GM21529 (cell line): ENCODE results near the gene HIPK2.
"Not testable (repeated sequence)": the region's sequence is repeated elsewhere in the genome, so short reads cannot be mapped to it uniquely, and the experiment has no call there.

Source experiments
- ATAC-seq: cut with Tn5 transposase; IDR thresholded peaks from one replicate; pipeline ENCODE4 v1.9.1; 2021; ENCODE audit not compliant: unreplicated experiment

The HIPK2 gene

DNA sequence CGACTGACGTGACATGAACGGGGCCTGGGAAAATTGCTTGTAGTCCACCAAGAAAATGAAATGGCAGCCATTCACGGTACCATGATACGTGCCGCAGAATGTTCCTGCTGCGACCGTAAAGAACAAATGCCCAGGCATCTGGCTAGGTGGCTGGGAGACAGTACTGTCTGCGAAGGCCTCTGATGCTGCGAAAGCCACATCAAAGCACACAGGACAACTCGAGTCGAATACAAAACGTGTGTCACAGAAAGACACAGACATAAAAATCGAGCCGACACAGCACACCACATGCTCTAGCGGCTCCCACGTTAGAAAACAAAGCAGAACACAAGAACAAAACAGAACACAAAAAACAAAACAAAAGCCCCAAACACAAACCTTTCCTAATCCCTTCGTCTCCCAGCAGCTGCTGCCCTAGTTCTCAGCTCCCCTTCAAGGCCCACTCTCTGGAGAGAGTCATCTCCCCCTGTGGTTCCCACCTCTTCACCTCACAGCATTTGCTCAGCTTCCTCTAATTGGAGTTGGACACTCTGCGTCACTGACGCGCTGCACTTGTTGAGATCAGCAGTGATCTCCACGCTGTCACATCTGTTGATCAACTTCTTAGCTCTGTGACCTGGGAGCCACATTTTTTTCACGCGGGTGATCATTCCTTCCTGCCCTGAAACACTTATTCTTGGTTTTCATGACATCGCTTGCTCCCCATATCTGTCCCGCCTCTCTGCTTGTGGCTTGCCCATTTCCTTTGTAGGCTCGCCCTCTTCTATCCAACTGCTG is 142.1 kb downstream of the HIPK2 start:
- ATAC-seq, result no peak

DNA sequence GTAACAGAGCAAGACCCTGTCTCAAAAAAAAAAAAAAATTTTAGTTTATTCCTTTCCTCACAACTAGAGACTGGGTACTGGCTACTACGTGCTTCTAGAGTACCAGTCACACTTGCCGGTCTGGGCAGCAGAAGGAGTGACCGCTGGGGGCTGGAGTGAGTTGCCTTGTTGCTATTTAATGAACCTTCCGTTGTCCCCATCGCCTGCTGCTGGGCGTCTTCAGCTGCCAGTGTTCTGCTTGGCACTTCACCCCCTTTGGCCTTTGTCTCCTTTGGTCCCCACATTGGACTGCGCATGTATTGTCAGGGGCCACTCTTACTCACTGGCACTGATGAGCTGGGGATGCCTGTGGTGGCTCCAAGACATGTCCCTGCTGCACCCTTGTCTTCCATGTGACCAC is 143.7 kb downstream of the HIPK2 start:
- no peak for ATAC-seq

DNA sequence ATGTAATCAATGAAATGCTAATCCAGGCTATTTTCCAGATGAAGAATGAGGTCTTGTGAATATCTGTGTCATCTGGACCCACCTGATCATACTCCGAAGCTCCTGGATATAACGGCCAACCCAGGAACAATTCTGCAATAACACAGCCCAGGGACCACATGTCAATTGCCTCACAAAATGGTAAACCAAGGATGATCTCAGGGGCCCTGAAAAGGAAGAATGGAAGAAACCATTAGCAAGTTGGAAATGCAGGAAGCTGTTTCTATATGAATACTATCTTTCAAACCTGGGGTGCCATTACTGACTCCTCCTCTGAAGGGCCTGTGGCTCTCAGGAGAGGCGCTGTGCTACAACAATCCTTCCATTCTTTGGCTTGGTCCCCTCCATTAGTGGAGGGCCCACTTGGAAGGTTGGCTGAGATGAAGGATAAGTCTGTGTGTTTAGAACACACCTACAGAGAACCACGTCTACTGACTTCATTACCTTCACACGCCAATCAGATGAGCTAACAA is 146.2 kb downstream of the HIPK2 start:
- no peak for ATAC-seq

DNA sequence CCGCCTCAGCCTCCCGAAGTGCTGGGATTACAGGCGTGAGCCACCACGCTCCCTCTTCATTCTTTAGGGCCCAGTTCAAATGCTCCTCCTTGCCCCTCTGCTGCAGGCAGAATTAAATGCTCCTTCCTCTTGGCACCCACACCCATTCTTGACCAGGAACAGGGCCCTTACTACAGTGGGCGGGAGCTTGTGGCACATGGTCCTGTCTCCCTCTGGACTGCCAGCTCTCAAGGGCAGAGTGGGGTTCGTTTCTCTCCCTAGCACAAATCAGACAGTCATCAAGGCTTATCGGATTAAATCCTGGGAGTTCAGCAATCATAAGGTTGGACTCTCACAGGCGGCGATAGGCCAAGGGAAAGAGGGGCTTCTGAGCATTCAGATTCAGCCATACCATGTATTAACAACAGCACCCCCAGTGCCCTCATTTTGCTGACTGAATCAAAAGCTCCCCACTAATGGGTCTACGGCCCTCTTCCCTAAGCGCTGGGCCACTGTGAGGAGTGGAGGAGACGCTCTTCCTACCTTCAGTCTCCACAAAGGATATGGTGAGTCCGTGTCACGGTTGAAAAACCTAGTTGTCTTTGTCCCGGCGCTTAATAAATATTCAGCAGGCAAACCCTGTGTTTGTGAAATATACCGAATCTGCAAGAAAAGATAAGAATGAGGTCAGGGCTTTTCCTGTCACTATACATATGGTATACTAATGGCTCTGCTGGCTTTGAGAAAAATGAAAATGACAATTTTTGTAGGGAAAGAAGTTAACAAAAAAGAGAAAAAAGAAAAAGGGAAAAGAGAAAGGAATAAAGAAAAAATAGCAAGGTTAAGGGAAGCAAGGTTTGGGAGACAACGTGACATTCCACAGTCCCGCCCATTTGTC is 146.9 kb downstream of the HIPK2 start:
- ATAC-seq, result no peak

DNA sequence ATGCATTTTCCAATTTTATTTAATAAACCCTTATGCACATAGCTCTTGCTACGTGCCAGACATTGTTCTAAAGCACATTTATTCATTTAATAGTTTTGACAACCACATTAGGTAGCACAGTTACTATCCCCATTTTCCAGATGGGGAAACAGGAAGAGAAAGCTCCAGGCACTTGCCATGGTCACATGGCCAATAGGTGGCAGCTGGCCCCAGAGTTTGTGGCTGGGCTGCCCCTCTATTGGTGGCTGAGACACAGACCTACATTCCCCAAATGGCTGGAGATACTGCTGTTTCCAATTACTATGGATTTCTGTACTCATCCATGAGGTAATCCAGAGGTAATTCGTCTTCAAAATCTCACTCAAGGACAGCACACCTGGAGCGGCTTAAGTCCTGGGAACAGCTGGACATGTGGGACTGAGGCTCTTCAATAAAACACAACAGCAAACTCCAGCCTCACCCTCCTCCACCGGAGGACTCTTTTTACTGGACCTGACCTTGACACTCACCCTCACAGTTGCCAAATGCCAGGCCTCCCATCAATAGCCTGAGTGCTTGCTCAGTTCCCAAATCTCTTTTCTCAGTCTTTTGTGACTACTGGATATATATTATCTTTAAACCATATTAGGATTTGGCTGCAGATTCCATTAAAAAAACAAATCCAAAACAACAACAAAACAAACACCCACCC is 148.3 kb downstream of the HIPK2 start:
- no peak for ATAC-seq

DNA sequence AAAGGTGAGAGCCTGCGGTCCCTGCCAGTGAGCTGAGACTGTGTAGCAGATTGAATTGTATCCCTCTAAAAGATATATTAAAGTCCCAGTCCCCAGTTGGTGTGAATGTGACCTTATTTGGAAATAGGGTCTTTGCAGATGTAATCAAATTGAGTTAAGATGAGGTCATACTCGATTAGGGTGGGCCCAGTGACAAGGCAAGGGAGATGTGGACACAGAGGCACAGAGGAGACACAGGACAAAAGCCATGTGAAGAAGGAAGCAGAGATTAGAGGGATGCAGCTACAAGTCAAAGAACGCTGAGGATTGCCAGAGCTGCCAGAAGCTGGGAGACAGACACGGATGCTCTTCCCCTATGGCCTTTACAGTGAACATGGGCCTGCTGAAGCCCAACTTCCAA is 150.0 kb downstream of the HIPK2 start:
- ATAC-seq, result no peak

DNA sequence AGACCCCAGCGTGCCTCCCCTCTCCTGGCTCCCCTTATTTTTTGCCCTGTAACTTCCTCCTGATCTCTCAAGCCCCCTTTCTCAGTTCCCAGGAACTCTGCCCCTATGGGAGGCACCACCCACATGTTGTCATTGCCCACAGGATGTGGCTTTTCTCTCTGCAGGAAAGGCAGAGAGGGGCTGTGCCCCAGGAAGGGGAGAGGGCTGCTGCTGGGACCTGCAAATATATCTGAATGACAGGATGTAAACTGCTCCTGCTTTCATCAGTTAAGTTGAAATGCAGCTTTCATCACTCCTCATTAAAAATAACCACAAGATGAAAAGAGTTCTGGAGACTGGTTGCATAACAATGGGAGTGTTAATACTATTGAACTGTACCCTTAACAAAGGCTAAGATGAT is 151.0 kb downstream of the HIPK2 start:
- ATAC-seq, result no peak

DNA sequence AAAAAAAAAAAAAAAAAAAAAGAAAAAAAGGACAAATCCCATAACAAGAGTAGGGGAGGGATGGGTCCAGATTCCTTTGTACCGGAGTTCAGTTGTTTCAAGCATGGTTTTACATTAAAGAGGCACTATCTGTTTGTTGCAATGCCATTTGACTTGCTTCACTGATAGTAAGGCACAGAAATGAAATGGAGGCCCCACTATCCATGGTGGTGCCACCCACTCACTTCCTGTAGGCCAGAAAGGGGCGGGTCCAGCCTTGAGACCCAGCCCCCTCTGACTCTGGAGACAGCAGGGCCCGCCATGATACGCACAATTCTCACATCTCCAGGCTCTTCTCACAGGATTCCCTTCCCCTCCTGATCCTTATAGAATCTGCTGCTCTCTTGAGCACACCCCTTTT is 154.3 kb downstream of the HIPK2 start:
- ATAC-seq, result no peak

DNA sequence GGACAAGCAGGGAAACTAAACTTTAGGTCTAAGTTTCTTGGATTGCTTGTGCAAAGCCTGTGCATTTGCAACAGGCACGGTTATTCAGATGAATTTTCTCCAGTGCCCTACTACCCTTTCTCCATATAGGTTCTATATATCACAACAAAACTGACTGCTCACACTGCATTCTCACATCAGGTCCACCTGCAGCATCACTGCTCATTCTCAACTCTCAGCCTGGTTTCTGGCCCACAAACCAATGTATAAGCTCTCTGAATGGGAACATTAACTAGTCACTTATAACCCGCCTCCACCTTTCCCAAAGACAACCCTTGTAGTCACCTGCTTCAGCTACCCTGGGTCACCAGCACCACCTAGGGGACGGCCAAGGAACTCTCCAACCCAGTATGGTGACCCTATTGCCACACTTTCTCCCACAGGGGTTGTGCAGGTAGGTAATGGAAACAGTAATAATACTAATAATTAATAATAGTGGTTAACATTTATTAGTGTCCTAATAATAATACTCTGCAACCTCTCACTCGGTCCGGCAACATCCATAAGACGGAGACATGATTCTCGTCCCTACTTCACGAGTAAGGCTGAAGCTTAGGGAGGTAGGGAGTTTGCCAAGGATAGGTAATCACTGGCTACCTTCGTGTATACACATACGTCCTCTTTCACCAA is 157.0 kb downstream of the HIPK2 start:
- ATAC-seq, result peak; percentile 88

DNA sequence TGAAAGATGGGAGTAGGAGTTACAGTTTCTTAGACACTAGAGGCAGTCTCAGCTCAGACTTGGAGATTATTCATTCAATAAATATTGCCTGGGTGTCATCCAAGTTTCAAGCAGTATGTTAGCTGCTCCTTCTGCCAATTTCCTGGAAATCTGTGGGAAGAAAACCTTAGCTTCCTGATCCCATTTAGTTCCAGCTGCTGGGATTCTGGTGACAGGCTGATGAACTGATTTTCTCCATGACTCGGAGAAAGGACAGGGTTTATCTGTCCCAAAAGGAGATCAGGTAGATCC is 158.5 kb downstream of the HIPK2 start:
- ATAC-seq, result no peak

DNA sequence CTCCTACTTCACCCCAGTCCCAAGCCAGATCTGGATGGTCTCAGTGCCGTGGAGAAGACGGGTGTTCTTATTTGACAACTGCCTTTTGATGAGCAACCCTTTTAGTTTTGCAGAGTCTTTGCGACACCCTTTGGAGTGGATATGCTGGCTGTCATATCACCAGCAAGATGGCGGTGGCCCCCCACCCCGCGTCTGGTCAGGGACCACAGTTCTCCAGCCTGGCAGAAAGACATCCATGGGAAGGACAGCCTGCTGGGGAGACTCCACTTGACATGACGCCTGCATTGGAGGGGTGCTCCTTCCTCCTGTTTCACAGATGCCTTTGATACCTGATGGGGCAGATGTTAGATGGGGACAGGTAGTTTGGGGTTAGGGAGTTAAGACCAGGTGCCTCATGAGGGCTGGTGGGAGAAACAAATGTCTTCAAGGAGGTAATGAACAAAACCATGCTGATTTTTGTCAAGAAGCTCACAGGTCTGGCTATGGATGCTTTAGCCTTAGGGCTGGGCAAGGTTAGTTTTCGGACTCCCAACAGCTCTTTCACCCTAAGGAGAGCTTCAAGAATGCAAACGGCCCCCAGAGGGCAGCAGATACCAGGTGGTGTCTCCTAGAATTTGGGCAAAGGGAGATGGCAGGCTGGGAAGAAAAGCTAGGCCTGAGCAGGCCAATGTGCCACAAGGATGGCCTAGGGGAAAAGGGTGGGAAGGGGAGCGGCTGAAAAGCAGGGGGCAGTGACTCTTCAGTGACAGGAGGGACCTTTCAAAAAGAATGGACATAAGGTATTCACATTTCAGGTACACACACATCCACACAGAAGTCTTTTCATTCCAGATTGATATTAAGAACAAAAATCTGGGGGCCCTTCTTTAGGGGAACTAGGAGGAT is 159.1 kb downstream of the HIPK2 start:
- ATAC-seq, result no peak

DNA sequence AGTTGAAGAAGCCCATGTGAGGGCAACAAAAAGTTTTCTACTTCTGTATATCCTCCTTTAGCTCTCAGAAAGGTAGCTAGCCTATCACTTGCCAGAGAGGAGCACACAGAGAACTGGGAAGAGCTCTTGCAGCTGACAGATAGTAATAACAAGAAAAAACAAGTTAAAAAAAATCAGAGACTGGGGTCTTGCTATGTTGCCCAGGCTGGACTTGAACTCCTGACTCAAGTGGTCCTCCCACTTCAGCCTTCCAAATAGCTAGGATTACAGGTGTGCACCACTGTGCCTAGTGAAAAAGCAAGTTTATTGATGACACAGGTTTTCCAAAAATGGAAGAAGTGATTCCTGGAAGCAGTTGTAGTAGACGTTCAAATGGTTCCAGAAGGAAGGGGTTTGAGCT is 160.7 kb downstream of the HIPK2 start:
- ATAC-seq, result no peak

DNA sequence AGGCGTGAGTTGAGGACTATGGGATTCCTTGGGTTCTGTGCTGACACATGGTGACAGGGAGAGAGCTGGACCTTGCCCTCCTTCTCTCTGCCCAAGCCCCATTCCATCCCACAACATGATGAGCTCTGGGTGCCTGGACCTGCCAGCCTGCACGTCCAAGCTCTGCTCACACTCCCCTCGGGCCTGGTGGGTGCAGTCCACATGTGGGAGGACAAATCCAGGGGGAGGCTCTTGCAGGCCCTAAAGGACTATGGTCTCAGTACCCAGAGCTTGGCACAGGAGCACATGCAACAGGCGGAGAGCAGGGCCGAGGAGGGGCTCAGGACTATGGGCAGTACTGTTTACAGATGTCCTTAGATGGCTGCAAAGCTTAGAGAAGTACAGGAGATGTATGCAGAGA is 162.9 kb downstream of the HIPK2 start:
- no peak for ATAC-seq

DNA sequence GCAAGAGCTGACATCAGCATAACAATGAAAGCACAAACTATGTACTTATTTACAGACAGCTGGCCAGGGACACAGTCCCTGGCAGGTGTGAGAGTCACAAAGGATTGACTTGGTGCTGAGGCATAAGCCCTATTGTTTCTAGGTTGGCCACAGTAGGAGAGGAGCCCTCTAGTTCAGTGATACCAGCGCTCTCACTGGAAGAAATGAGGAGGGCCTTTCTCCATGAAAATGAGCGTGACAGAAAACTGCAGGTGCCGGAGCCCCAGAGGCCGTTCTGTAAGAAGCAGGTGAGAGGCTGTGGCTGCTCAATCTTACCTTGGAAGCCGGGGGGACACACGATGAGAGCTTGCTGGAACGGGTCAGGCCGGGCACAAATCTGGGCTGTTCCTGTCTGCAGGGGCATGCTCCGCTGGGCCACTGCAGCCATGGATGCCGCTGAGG is 163.8 kb downstream of the HIPK2 start:
- no peak for ATAC-seq

DNA sequence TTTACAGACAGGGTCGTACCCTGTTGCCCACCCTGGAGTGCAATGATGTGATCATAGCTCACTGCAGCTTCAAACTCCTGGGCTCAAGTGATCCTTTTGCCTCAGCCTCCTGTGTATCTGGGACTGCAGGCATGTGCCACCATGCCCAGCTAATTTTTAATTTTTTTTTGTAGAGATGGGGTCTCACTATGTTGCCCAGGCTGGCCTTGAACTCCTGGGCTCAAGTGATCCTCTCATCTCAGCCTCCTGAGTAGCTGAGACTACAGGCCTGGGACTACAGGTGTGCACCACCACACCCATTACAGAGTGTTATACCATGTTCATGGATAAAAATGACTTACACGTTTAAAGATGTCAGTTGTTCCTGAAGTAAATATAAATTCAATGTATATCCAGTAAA is 166.2 kb downstream of the HIPK2 start:
- ATAC-seq, result not testable (repeated sequence)

DNA sequence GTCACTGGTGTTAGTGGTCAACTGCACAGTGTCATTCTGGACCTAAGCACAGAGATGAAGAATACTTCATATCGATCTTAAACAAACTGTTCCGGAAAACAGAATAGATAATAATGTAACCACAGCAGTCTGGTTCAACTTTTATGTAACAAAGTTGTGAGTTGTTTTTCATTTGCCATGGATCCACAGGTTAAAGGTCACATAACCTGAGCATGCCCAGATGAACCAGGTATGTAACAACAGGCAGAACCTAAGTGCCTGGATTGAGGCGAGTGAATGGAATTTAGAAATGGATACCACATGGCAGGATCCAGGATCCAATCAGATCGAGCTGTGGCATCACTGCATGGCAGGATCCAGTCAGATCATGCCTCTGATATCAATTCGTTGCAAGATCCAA is 167.2 kb downstream of the HIPK2 start:
- no peak for ATAC-seq

DNA sequence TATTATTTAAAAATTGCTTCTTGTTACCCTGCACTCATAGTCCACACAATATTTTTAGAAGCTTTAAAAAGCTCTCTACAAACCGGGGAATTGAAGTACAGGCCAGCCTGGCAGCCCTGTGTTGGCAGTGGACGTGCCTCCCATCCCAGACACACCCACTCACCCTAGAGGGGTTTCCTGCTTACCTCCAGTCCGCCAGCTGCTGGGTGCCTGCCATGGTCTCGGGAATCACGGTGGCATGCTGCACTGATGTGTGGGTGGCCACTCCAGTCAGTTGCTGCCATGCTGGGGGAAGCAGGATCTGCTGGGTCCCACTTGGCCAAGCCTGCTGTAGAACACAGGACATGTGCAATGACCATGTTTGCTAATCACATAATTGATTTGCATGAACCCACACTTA is 173.9 kb downstream of the HIPK2 start:
- ATAC-seq, result no peak

DNA sequence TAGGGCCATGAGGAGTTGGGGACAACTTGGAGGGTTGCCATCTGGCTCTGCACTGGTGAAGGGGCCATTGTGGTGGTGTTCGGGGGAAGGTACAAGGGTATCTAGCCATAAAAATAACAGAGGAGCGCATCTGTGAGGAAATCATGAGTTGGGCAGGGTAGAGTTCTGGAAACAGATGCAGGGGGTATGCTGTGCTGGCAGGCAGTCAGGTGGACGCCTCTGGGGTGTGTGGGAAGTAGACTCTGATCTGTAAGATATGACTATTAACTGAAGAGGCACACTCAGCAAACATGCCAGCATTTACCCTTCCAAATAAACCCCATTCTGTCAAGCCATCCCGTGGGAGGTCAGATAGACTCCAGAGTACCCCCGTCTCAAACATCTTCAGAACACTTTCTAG is 174.5 kb downstream of the HIPK2 start:
- ATAC-seq, result no peak

DNA sequence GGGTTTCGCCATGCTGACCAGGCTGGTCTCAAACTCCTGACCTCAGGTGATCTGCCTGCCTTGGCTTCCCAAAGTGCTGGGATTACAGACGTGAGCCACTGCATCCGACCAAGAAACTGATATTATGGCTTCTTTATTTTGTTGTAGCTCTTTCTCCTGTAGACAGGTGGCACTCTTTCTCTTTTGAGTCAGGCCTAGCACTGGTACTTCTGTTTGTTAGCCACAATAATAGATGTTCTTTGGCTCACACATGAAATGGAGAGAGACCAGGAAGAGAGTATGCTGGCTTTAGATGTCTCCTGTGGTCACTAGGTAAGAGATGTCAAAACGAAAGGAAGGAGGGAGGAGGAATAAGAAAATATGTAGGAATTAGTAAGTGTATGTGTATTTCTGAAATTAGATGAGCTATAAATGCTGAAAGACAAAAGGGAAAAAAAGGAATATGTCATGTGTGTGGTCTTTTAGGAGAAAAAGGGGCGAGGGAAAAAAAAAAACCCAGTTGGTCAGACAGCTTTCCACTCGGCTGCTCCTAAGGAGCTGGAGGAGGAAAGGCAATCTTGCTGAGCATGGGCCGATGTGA is 175.6 kb downstream of the HIPK2 start:
- ATAC-seq, result no peak

DNA sequence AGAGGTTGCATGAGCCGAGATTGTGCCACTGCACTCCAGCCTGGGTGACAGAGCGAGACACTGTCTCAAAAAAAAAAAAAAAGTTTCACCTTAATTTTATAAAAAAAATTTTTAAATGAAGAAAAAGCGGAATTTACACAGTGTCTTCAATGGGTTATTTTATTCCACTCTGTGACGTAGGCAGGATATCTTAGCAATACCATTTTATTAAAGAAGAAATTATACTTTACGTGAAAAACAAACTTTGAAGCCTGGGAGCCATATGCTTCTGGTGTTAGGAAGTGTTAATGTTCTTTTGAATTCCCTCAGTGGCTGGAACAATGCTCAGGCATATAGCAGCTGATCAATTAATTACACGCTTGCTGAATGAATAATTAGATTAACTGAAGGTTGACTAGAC is 176.6 kb downstream of the HIPK2 start:
- ATAC-seq, result no peak
